IPS DF 6.9 (cell line): ENCODE data around the gene MRAP.

Experiments used
- DNase-seq: peaks from one replicate; pipeline ENCODE4 v3.0.0-alpha.2; 2013; ENCODE audit warnings: low read depth, low spot score
- H3K27ac ChIP-seq: one replicate; pipeline ENCODE4 v1.5.1; 2013; ENCODE audit warnings: low read length, control low read depth
- H3K27me3 ChIP-seq: 2 replicates; pipeline ENCODE4 v1.6.1; 2013; ENCODE audit warnings: mild to moderate bottlenecking, low read length; ENCODE audit not compliant: control insufficient read depth, insufficient read depth
- H3K36me3 ChIP-seq: 2 replicates; pipeline ENCODE4 v1.6.1; 2013; ENCODE audit warnings: low read length; ENCODE audit not compliant: control insufficient read depth, insufficient read depth
- H3K4me1 ChIP-seq: 2 replicates; pipeline ENCODE4 v1.6.1; 2013; ENCODE audit warnings: low read length; ENCODE audit not compliant: control insufficient read depth, insufficient read depth
- H3K4me3 ChIP-seq: 2 replicates; pipeline ENCODE4 v1.5.1; 2013; ENCODE audit warnings: mild to moderate bottlenecking, low read length
- H3K9me3 ChIP-seq: 2 replicates; pipeline ENCODE4 v1.6.1; 2013; ENCODE audit warnings: low read length, inconsistent platforms; ENCODE audit not compliant: control insufficient read depth, insufficient read depth
- WGBS: extraction: QIAGEN DNeasy Blood & Tissue Kit; methylation state at CpG from one replicate; pipeline ENCODE4 v1.1.7; 2013; ENCODE audit warnings: mixed read lengths, missing lambda C conversion rate; ENCODE audit not compliant: insufficient read length, insufficient coverage; 5-methylcytosine and 5-hydroxymethylcytosine counted together

The MRAP gene

GRCh38 chr21:32299695-32300094, 1.0 kb downstream of the MRAP start:
- H3K27me3 ChIP-seq, result no peaks in the 10 kb centered on the region

GRCh38 chr21:32300117-32300681, 1.5 kb downstream of the MRAP start:
- no peak overlapping the region for H3K27ac ChIP-seq
- H3K36me3 ChIP-seq, result no peaks in the 10 kb centered on the region
- no peaks in the 10 kb centered on the region for H3K4me1 ChIP-seq
- no peaks in the 10 kb centered on the region for H3K9me3 ChIP-seq
- no peaks in the 10 kb centered on the region for H3K27me3 ChIP-seq
- DNase-seq, result no peak
- WGBS, result no CpG with 5 or more reads among the region's 41 CpGs
- no peak overlapping the region for H3K4me3 ChIP-seq

More at GRCh38 chr21:32299695-32300094, 1.0 kb downstream of the MRAP start:
- H3K27ac ChIP-seq, result no peak overlapping the region
- no CpG with 5 or more reads among the region's 6 CpGs for WGBS
- DNase-seq, result no peak
- no peaks in the 10 kb centered on the region for H3K9me3 ChIP-seq
- no peak overlapping the region for H3K4me3 ChIP-seq
- no peaks in the 10 kb centered on the region for H3K4me1 ChIP-seq
- no peaks in the 10 kb centered on the region for H3K36me3 ChIP-seq

GRCh38 chr21:32301596-32301995, 2.9 kb downstream of the MRAP start:
- Histone ChIP-seq H3K36me3 (no peaks in the 10 kb centered on the region), H3K9me3 (no peaks in the 10 kb centered on the region), H3K4me1 (peaks cover 2% of the 10 kb centered on the region; the same call in 1 of the 2 replicates), H3K27me3 (no peaks in the 10 kb centered on the region), H3K4me3 (no peak overlapping the region), H3K27ac (no peak overlapping the region)
- WGBS, result 100% methylated on average over 1 of the region's 2 CpGs
- no peak for DNase-seq

- no peaks in the 10 kb centered on the region for H3K9me3 ChIP-seq
- no peaks in the 10 kb centered on the region for H3K27me3 ChIP-seq
- peaks cover 2% of the 10 kb centered on the region; the same call in 1 of the 2 replicates for H3K4me1 ChIP-seq
- no peak overlapping the region for H3K4me3 ChIP-seq
- H3K36me3 ChIP-seq, result no peaks in the 10 kb centered on the region
- WGBS, result no CpG with 5 or more reads among the region's 6 CpGs
- H3K27ac ChIP-seq, result no peak overlapping the region
- DNase-seq, result no peak
These were observed 3.9 kb downstream of the MRAP start for GRCh38 chr21:32302560-32302959.

- Histone ChIP-seq H3K27ac (no peak overlapping the region), H3K9me3 (no peaks in the 10 kb centered on the region), H3K36me3 (no peaks in the 10 kb centered on the region), H3K4me3 (no peak overlapping the region), H3K4me1 (peaks cover 2% of the 10 kb centered on the region; the same call in 1 of the 2 replicates), H3K27me3 (no peaks in the 10 kb centered on the region)
- DNase-seq, result no peak
- WGBS, result no CpG with 5 or more reads among the region's 1 CpG
These were observed 4.7 kb downstream of the MRAP start for GRCh38 chr21:32303385-32303784.

GRCh38 chr21:32304998-32305397, 6.3 kb downstream of the MRAP start:
- WGBS, result no CpG with 5 or more reads among the region's 7 CpGs
- Histone ChIP-seq H3K27me3 (no peaks in the 10 kb centered on the region), H3K4me3 (no peak overlapping the region), H3K4me1 (peaks cover 2% of the 10 kb centered on the region; the same call in 1 of the 2 replicates), H3K27ac (no peak overlapping the region), H3K36me3 (0 out of 2 replicates have a peak, but pooled peaks cover 2% of the 10 kb centered on the region), H3K9me3 (no peaks in the 10 kb centered on the region)
- DNase-seq, result no peak

GRCh38 chr21:32306021-32306780, 7.5 kb downstream of the MRAP start:
- DNase-seq, result peak; percentile 83
- Histone ChIP-seq H3K27ac (no peak overlapping the region), H3K4me1 (peaks cover 2% of the 10 kb centered on the region; the same call in 1 of the 2 replicates), H3K4me3 (no peak overlapping the region), H3K27me3 (no peaks in the 10 kb centered on the region), H3K36me3 (0 out of 2 replicates have a peak, but pooled peaks cover 2% of the 10 kb centered on the region), H3K9me3 (no peaks in the 10 kb centered on the region)
- WGBS, result no CpG with 5 or more reads among the region's 22 CpGs

- H3K9me3 ChIP-seq, result no peaks in the 10 kb centered on the region
- no CpG with 5 or more reads among the region's 4 CpGs for WGBS
- H3K27ac ChIP-seq, result no peak overlapping the region
- 0 out of 2 replicates have a peak, but pooled peaks cover 5% of the 10 kb centered on the region for H3K36me3 ChIP-seq
- peaks cover 2% of the 10 kb centered on the region; the same call in 1 of the 2 replicates for H3K4me1 ChIP-seq
- H3K4me3 ChIP-seq, result no peak overlapping the region
- no peak for DNase-seq
- no peaks in the 10 kb centered on the region for H3K27me3 ChIP-seq
These were observed 9.1 kb downstream of the MRAP start for GRCh38 chr21:32307706-32308105.

GRCh38 chr21:32308696-32309095, 10.0 kb downstream of the MRAP start:
- Histone ChIP-seq H3K4me3 (no peak overlapping the region), H3K27me3 (no peaks in the 10 kb centered on the region), H3K27ac (no peak overlapping the region), H3K36me3 (0 out of 2 replicates have a peak, but pooled peaks cover 5% of the 10 kb centered on the region), H3K4me1 (peaks cover 2% of the 10 kb centered on the region; the same call in 1 of the 2 replicates), H3K9me3 (no peaks in the 10 kb centered on the region)
- DNase-seq, result no peak
- WGBS, result no CpG with 5 or more reads among the region's 10 CpGs

GRCh38 chr21:32309906-32310460, 11.3 kb downstream of the MRAP start:
- H3K4me3 ChIP-seq, result no peak overlapping the region
- WGBS, result no CpG with 5 or more reads among the region's 7 CpGs
- peaks cover 2% of the 10 kb centered on the region; the same call in 1 of the 2 replicates for H3K4me1 ChIP-seq
- peaks cover 11% of the 10 kb centered on the region for H3K36me3 ChIP-seq
- H3K27ac ChIP-seq, result no peak overlapping the region
- no peaks in the 10 kb centered on the region for H3K27me3 ChIP-seq
- no peaks in the 10 kb centered on the region for H3K9me3 ChIP-seq
- no peak for DNase-seq
